Thyroid gland (tissue), 4 donors: ENCODE measurements around the gene SP8.

ENCODE experiments used
- POLR2A ChIP-seq, 2 donors: fragments of 450-650 bp; IDR thresholded peaks; one replicate each; pipeline ENCODE4 v1.6.1; 2017; ENCODE audit warnings: antibody characterized with exemption in 2 of 2, mild to moderate bottlenecking in 2 of 2, moderate library complexity in 1 of 2
- TF ChIP-seq, protein P1 (sequence below), 6 experiments: fragments of 200-600 bp in 3 of 6; fragments of 450-650 bp in 3 of 6; sonication (generic) in 3 of 6; IDR thresholded peaks; one replicate each; pipeline ENCODE4 v1.5.1; 2016 to 2019; ENCODE audit warnings: antibody characterized with exemption in 6 of 6, mild to moderate bottlenecking in 2 of 6, inconsistent platforms in 1 of 6, moderate library complexity in 1 of 6

DNA sequence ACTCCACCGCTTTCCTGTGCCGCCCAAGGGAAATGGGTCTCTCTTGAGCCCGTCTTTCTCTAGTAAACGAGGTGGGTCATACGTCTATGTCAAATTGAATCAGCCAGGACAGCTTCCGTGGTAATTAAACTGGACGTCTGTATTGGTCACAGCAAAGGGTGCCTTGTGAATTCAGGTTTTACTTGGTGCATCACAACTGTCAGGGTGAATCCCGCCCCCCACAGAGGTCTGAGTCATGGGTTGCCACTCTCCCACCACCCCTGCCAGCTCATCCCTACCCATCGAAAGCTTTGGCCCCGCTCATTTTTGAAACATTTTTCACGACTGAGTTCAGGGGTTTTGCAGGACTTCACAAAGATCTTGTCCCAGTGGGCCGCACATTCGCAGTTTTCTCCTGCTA is 8.0 kb upstream of the SP8 start:
- TF ChIP-seq, protein P1, sequence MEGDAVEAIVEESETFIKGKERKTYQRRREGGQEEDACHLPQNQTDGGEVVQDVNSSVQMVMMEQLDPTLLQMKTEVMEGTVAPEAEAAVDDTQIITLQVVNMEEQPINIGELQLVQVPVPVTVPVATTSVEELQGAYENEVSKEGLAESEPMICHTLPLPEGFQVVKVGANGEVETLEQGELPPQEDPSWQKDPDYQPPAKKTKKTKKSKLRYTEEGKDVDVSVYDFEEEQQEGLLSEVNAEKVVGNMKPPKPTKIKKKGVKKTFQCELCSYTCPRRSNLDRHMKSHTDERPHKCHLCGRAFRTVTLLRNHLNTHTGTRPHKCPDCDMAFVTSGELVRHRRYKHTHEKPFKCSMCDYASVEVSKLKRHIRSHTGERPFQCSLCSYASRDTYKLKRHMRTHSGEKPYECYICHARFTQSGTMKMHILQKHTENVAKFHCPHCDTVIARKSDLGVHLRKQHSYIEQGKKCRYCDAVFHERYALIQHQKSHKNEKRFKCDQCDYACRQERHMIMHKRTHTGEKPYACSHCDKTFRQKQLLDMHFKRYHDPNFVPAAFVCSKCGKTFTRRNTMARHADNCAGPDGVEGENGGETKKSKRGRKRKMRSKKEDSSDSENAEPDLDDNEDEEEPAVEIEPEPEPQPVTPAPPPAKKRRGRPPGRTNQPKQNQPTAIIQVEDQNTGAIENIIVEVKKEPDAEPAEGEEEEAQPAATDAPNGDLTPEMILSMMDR (IDR thresholded peaks at IDR 0.05) = no peak
- TF ChIP-seq POLR2A (IDR thresholded peaks at IDR 0.05) = no peak
